DMS153 (cell line): Measurements from ENCODE around the gene NEURL1B.

ENCODE experiments used
- DNase-seq: peaks from one replicate; lab custom pipeline; 2025; lab: John Stamatoyannopoulos, UW

The NEURL1B gene

GRCh38 chr5:172610643-172611042 is 30.4 kb upstream of the NEURL1B start:
- no peak for DNase-seq

- DNase-seq: no peak
Observed at GRCh38 chr5:172611913-172612312, 29.1 kb upstream of the NEURL1B start.

- no peak for DNase-seq
Observed at GRCh38 chr5:172612771-172613170, 28.3 kb upstream of the NEURL1B start.

GRCh38 chr5:172616136-172616535 is 24.9 kb upstream of the NEURL1B start:
- DNase-seq: no peak

- no peak for DNase-seq
Observed at GRCh38 chr5:172616730-172617129, 24.3 kb upstream of the NEURL1B start.

- DNase-seq: no peak
Observed at GRCh38 chr5:172617817-172618216, 23.2 kb upstream of the NEURL1B start.

- DNase-seq: no peak
Observed at GRCh38 chr5:172618574-172619365, 22.3 kb upstream of the NEURL1B start.

GRCh38 chr5:172620506-172620905 is 20.6 kb upstream of the NEURL1B start:
- no peak for DNase-seq

GRCh38 chr5:172622091-172623046 is 18.7 kb upstream of the NEURL1B start:
- no peak for DNase-seq

- DNase-seq: no peak
Observed at GRCh38 chr5:172623313-172623980, 17.6 kb upstream of the NEURL1B start.

- no peak for DNase-seq
Observed at GRCh38 chr5:172624083-172624995, 16.7 kb upstream of the NEURL1B start.

GRCh38 chr5:172624996-172625964 is 15.8 kb upstream of the NEURL1B start:
- DNase-seq: no peak

- no peak for DNase-seq
Observed at GRCh38 chr5:172626031-172626581, 15.0 kb upstream of the NEURL1B start.

GRCh38 chr5:172630082-172630481 is 11.0 kb upstream of the NEURL1B start:
- peak; percentile 31 for DNase-seq

- no peak for DNase-seq
Observed at GRCh38 chr5:172630482-172630881, 10.6 kb upstream of the NEURL1B start.

- DNase-seq: no peak
Observed at GRCh38 chr5:172630986-172631385, 10.1 kb upstream of the NEURL1B start.

GRCh38 chr5:172632346-172633092 is 8.5 kb upstream of the NEURL1B start:
- DNase-seq: no peak

GRCh38 chr5:172633403-172633970 is 7.6 kb upstream of the NEURL1B start:
- no peak for DNase-seq
